B cell (primary cell): ENCODE measurements around the gene VRK2. TPM values are rescaled to one million over a fixed set of nuclear protein-coding genes. Genes with fewer than 3 reads are reported as not detected.

ENCODE experiments used
- ATAC-seq: fragments of 200-7000 bp; cut with Tn5 transposase; one replicate; pipeline ENCODE4 v1.10.0; 2021; ENCODE audit warnings: low read depth, mild to moderate bottlenecking, moderate number of reproducible peaks, moderate library complexity
- CTCF ChIA-PET: fragments of 350-600 bp; sonication (Branson Sonifier 250); formaldehyde crosslinking; loops from one replicate; lab custom pipeline; 2021; ENCODE audit warnings: antibody characterized with exemption, inconsistent platforms; lab: Charles Lee
- POLR2A ChIA-PET: fragments of 350-600 bp; sonication (Branson Sonifier 250); formaldehyde crosslinking; loops from one replicate; lab custom pipeline; 2021; ENCODE audit warnings: antibody characterized with exemption; lab: Charles Lee
- DNase-seq: peaks from one replicate; pipeline ENCODE4 v3.0.0; 2013
- H2AFZ ChIP-seq: 2 replicates; pipeline ENCODE4 v1.6.1; 2012; ENCODE audit warnings: mild to moderate bottlenecking, low read depth, low read length; ENCODE audit not compliant: insufficient read depth, poor library complexity, severe bottlenecking
- H3K27ac ChIP-seq, 2 donors: 1 replicate in 1 of 2; 2 replicates in 1 of 2; pipeline ENCODE4 v1.5.1; 2012 to 2013; ENCODE audit warnings: low read length in 2 of 2, mild to moderate bottlenecking in 2 of 2, moderate library complexity in 1 of 2
- H3K27me3 ChIP-seq, 4 experiments: fragments of 200-600 bp in 1 of 4; sonication (generic) in 1 of 4; replicated peaks in 1 of 4; 1 replicate in 2 of 4; 2 replicates in 2 of 4; pipeline versions ENCODE4 v1.6.1 to v1.7.0; 2013 to 2016; ENCODE audit warnings: low read length in 3 of 4, mild to moderate bottlenecking in 2 of 4, mixed read lengths in 1 of 4, moderate library complexity in 1 of 4; ENCODE audit not compliant: insufficient read depth in 4 of 4, control insufficient read depth in 3 of 4; ENCODE audit errors: control extremely low read depth in 1 of 4
- H3K36me3 ChIP-seq, 2 experiments: replicated peaks in 1 of 2; 1 replicate in 1 of 2; 2 replicates in 1 of 2; pipeline versions ENCODE4 v1.6.1 to v1.7.1; 2013; ENCODE audit warnings: low read length in 1 of 2; ENCODE audit not compliant: insufficient read depth in 2 of 2, control insufficient read depth in 1 of 2; ENCODE audit errors: control extremely low read depth in 1 of 2, extremely low read depth in 1 of 2
- H3K4me1 ChIP-seq, 2 donors: fragments of 200-600 bp in 1 of 2; sonication (generic) in 1 of 2; 1 replicate in 1 of 2; 2 replicates in 1 of 2; pipeline versions ENCODE4 v1.5.1 to v1.6.1; 2013 to 2017; ENCODE audit warnings: low read length in 2 of 2; ENCODE audit not compliant: control insufficient read depth in 2 of 2, insufficient read depth in 2 of 2
- H3K4me2 ChIP-seq: replicated peaks from 2 replicates; pipeline ENCODE3; 2012; ENCODE audit warnings: mild to moderate bottlenecking, low read depth, low read length; ENCODE audit not compliant: poor library complexity, severe bottlenecking
- H3K4me3 ChIP-seq, 5 experiments: fragments of 200-600 bp in 1 of 5; sonication (generic) in 1 of 5; 1 replicate in 3 of 5; 2 replicates in 2 of 5; pipeline versions ENCODE4 v1.5.1 to v1.7.0; 2011 to 2016; ENCODE audit warnings: low read length in 4 of 5, mild to moderate bottlenecking in 4 of 5, low read depth in 2 of 5, control low read depth in 1 of 5, moderate library complexity in 1 of 5; ENCODE audit not compliant: insufficient read depth in 1 of 5; ENCODE audit errors: control extremely low read depth in 1 of 5, extremely low read depth in 1 of 5
- H3K79me2 ChIP-seq: fragments of 200-600 bp; sonication (generic); one replicate; pipeline ENCODE4 v1.6.0; 2016; ENCODE audit warnings: low read length; ENCODE audit not compliant: control insufficient read depth, insufficient read depth
- H3K9ac ChIP-seq: fragments of 200-600 bp; sonication (generic); 2 replicates; pipeline ENCODE4 v1.6.1; 2017; ENCODE audit warnings: mild to moderate bottlenecking, low read length, moderate library complexity
- H3K9me3 ChIP-seq, 3 donors: one replicate each; pipeline versions ENCODE4 v1.6.1 to v1.7.1; 2013; ENCODE audit warnings: low read length in 2 of 3; ENCODE audit not compliant: control insufficient read depth in 2 of 3, insufficient read depth in 1 of 3; ENCODE audit errors: control extremely low read depth in 1 of 3
- H4K20me1 ChIP-seq: 2 replicates; pipeline ENCODE4 v1.6.0; 2012; ENCODE audit warnings: mild to moderate bottlenecking, low read length; ENCODE audit not compliant: insufficient read depth, control insufficient read depth, poor library complexity, severe bottlenecking
- H3K27ac Mint-ChIP-seq: one replicate; pipeline ENCODE4 v1.8.0; 2021; ENCODE audit warnings: mixed read lengths
- H3K27me3 Mint-ChIP-seq: one replicate; pipeline ENCODE4 v1.8.0; 2021; ENCODE audit warnings: mixed read lengths
- H3K4me1 Mint-ChIP-seq: one replicate; pipeline ENCODE4 v1.8.0; 2021; ENCODE audit warnings: mixed read lengths
- H3K4me3 Mint-ChIP-seq: one replicate; pipeline ENCODE4 v1.8.0; 2021; ENCODE audit warnings: mixed read lengths
- H3K9me3 Mint-ChIP-seq: one replicate; pipeline ENCODE4 v1.8.0; 2022; ENCODE audit warnings: mixed read lengths; ENCODE audit not compliant: insufficient read depth
- EZH2 ChIP-seq: IDR thresholded peaks from 2 replicates; pipeline ENCODE4 v1.6.1; 2012; ENCODE audit warnings: borderline replicate concordance, low read depth, mild to moderate bottlenecking, moderate library complexity, low read length; ENCODE audit not compliant: insufficient read depth, poor library complexity, severe bottlenecking
- WGBS: methylation state at CpG from one replicate; pipeline ENCODE4 v1.1.5; 2013; ENCODE audit warnings: missing lambda C conversion rate; ENCODE audit not compliant: insufficient coverage; 5-methylcytosine and 5-hydroxymethylcytosine counted together
- intact Hi-C: fragments of 100-400 bp; cut with micrococcal nuclease; formaldehyde crosslinking; loops from one replicate; pipeline ENCODE4 v1.10.0; 2022
- polyA plus RNA-seq: library from polyadenylated mRNA; depleted of rRNA; stranded (reverse); fragments of >200 nt; gene quantifications from 2 replicates; pipeline ENCODE4 v1.2.3, GENCODE V29; 2012
- total RNA-seq, 2 donors: library from RNA; stranded (reverse); fragments of 120-200 nt in 1 of 2; gene quantifications; 1 replicate in 1 of 2; 2 replicates in 1 of 2; pipeline versions ENCODE4 v1.2.3 to v1.2.4, GENCODE V29; 2013 to 2022
- TF ChIP-seq, protein P1 (sequence below): fragments of 200-600 bp; IDR thresholded peaks from one replicate; pipeline ENCODE4 v1.8.0; 2022; ENCODE audit warnings: antibody characterized with exemption, mild to moderate bottlenecking

VRK2 gene
- total and polyA plus RNA-seq, 2 donors (not counting 1 experiment from before 2014, with no cell fraction given), result 10.2 to 35.5 TPM

DNA sequence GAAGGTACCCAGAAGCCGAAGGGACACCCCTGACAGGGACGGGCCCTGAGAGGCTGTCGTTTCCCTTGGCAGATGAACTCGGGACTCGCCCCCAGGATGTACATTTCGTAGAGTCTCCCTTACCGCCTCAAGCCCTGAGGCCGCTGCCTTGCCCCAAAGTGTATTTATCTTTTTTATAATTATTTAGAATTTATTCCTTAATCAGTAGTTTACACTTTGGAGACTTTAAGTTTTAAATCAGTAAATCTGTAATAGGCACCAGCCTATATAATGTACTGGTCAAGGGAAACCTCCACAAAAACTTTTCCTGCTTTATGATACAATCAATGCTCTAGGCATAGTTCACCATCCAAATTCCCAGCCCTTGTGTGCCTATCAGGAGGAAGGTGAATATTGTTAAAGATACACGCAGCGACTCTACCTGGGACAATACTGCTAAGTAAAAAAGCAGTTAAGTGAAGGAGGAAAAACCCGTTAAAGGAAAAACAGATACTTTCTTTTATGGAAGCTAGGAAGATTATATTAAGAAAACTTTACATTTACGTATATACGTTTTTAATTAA is 848 bp downstream of the VRK2 start:
- Histone ChIP-seq H2AFZ (peak overlapping the region; percentile 96), H3K9me3 (no peaks in the 10 kb centered on the region), H3K4me1 (peaks cover 27 to 29% of the 10 kb centered on the region in 2 donors), H4K20me1 (no peaks in the 10 kb centered on the region), H3K4me3 (peak overlapping the region; percentile 38 to 92 (median 77)), H3K27me3 (no peaks in the 10 kb centered on the region), H3K9ac (peak overlapping the region; percentile 89), H3K36me3 (no peaks in the 10 kb centered on the region), H3K4me2 (peak overlapping the region; percentile 87), H3K27ac (peak overlapping the region; percentile 91 to 95), H3K79me2 (peaks cover 26% of the 10 kb centered on the region)
- Mint-ChIP-seq H3K4me3 (peak overlapping the region; percentile 96), H3K27me3 (no peaks in the 10 kb centered on the region), H3K9me3 (no peaks in the 10 kb centered on the region), H3K27ac (peak overlapping the region; percentile 99), H3K4me1 (peaks cover 46% of the 10 kb centered on the region)
- TF ChIP-seq, protein P1, sequence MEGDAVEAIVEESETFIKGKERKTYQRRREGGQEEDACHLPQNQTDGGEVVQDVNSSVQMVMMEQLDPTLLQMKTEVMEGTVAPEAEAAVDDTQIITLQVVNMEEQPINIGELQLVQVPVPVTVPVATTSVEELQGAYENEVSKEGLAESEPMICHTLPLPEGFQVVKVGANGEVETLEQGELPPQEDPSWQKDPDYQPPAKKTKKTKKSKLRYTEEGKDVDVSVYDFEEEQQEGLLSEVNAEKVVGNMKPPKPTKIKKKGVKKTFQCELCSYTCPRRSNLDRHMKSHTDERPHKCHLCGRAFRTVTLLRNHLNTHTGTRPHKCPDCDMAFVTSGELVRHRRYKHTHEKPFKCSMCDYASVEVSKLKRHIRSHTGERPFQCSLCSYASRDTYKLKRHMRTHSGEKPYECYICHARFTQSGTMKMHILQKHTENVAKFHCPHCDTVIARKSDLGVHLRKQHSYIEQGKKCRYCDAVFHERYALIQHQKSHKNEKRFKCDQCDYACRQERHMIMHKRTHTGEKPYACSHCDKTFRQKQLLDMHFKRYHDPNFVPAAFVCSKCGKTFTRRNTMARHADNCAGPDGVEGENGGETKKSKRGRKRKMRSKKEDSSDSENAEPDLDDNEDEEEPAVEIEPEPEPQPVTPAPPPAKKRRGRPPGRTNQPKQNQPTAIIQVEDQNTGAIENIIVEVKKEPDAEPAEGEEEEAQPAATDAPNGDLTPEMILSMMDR, result no peak
- no peak for TF ChIP-seq EZH2
- ChIA-PET CTCF (no interaction called here), POLR2A (interaction anchor here (1.4 to 2.0 kb wide), 3 partner anchors 15 to 24 kb away, joined by 4 to 14 read pairs (median 12); no protein-coding TSS in a partner anchor)
- ATAC-seq, result no peak
- intact Hi-C loops, result loop anchor here (2.0 kb wide), 2 partner anchors 141 to 193 kb away; partner anchors contain the start of gene FANCL
- WGBS, result 0% methylated on average over 3 of the region's 13 CpGs
- DNase-seq, result no peak

DNA sequence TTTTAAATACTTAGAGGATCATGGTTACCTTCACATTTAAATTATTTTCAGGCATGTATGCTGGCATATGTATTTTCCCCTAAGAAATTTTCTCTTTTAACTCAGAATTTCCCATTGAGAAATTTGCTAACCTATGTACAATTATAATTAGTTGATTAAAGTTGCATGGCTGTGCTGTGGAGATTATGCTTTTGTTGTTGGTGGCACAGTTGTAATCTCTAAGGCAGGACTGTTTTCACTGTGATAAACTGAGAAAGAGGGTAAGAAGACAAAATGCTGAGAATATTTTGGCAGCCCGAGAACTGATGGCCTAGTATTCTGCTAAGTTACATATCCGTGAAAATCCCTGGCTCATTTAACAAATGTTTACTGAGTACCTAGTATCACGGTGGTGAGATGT is 1.4 kb downstream of the VRK2 start:
- ChIA-PET CTCF (no interaction called here), POLR2A (no interaction called here)
- peak overlapping the region; percentile 96 for H2AFZ ChIP-seq
- no peaks in the 10 kb centered on the region for H3K27me3 ChIP-seq
- peaks cover 46% of the 10 kb centered on the region for H3K4me1 Mint-ChIP-seq
- no peaks in the 10 kb centered on the region for H3K9me3 ChIP-seq
- H3K27ac ChIP-seq, result peak overlapping the region in 1 of 2 donors; percentile 95
- intact Hi-C loops, result loop anchor here (2.0 kb wide), 2 partner anchors 141 to 193 kb away; partner anchors contain the start of gene FANCL
- H4K20me1 ChIP-seq, result no peaks in the 10 kb centered on the region
- H3K27ac Mint-ChIP-seq, result peak overlapping the region; percentile 63
- 70% methylated on average over 3 of the region's 3 CpGs for WGBS
- no peak overlapping the region for H3K9ac ChIP-seq
- no peaks in the 10 kb centered on the region for H3K36me3 ChIP-seq
- TF ChIP-seq, protein P1, result no peak
- TF ChIP-seq EZH2, result no peak
- H3K79me2 ChIP-seq, result peaks cover 23% of the 10 kb centered on the region
- DNase-seq (no peak), ATAC-seq (no peak)
- H3K4me1 ChIP-seq, result peaks cover 27 to 29% of the 10 kb centered on the region in 2 donors
- H3K9me3 Mint-ChIP-seq, result no peaks in the 10 kb centered on the region
- no peaks in the 10 kb centered on the region for H3K27me3 Mint-ChIP-seq
- peak overlapping the region in 1 of 5 experiments; percentile 92 for H3K4me3 ChIP-seq
- peak overlapping the region; percentile 96 for H3K4me3 Mint-ChIP-seq
- peak overlapping the region; percentile 87 for H3K4me2 ChIP-seq
